A673 (cell line): ENCODE measurements around the gene VWC2. TPM values are rescaled to one million over a fixed set of nuclear protein-coding genes. Genes with fewer than 3 reads are reported as not detected.

Experiments
- BruUV-seq: library from RNA; stranded (reverse); fragments of 400-500 nt; replicated peaks from 2 replicates; lab custom pipeline; 2021; lab: Mats Ljungman, UMichigan
- CTCF ChIA-PET: fragments of 300-600 bp; sonication (Branson Sonifier 250); formaldehyde crosslinking; loops from one replicate; lab custom pipeline; 2022; ENCODE audit warnings: antibody characterized with exemption; lab: Charles Lee
- POLR2A ChIA-PET: fragments of 300-600 bp; sonication (Branson Sonifier 250); formaldehyde crosslinking; loops from one replicate; lab custom pipeline; 2022; ENCODE audit warnings: antibody characterized with exemption; ENCODE audit not compliant: low non-redundant PET; lab: Charles Lee
- DNase-seq: peaks from one replicate; pipeline ENCODE4 v3.0.0-alpha.2; 2015; ENCODE audit warnings: low spot score
- H3K27ac ChIP-seq: fragments of 200-600 bp; sonication (generic); 2 replicates; pipeline ENCODE4 v1.5.1; 2016; ENCODE audit warnings: mixed run types, low read depth, mild to moderate bottlenecking, mixed read lengths, antibody characterized with exemption, low read length; ENCODE audit not compliant: poor library complexity, severe bottlenecking
- H3K27me3 ChIP-seq: fragments of 200-600 bp; sonication (generic); replicated peaks from 2 replicates; pipeline ENCODE4 v1.6.1; 2017; ENCODE audit warnings: mixed run types, low read depth, mild to moderate bottlenecking, mixed read lengths, antibody characterized with exemption, low read length; ENCODE audit not compliant: insufficient read depth, poor library complexity
- H3K36me3 ChIP-seq: fragments of 200-600 bp; sonication (generic); 2 replicates; pipeline ENCODE4 v1.6.1; 2016; ENCODE audit warnings: mixed run types, mild to moderate bottlenecking, mixed read lengths, antibody characterized with exemption, low read length; ENCODE audit not compliant: insufficient read depth, poor library complexity, severe bottlenecking
- H3K4me1 ChIP-seq: fragments of 200-600 bp; sonication (generic); 2 replicates; pipeline ENCODE4 v1.6.1; 2017; ENCODE audit warnings: mixed run types, mild to moderate bottlenecking, mixed read lengths, antibody characterized with exemption, low read length; ENCODE audit not compliant: insufficient read depth, poor library complexity, severe bottlenecking
- H3K4me3 ChIP-seq: fragments of 200-600 bp; sonication (generic); 2 replicates; pipeline ENCODE4 v1.5.1; 2016; ENCODE audit warnings: low read depth, mixed run types, mild to moderate bottlenecking, mixed read lengths, low read length; ENCODE audit not compliant: poor library complexity, severe bottlenecking
- H3K9me3 ChIP-seq: fragments of 200-600 bp; sonication (generic); 2 replicates; pipeline ENCODE4 v1.6.1; 2016; ENCODE audit warnings: mixed run types, low read depth, mild to moderate bottlenecking, mixed read lengths, antibody characterized with exemption, low read length; ENCODE audit not compliant: poor library complexity, severe bottlenecking
- EZH2 ChIP-seq: fragments of 200-600 bp; sonication (generic); IDR thresholded peaks from 2 replicates; pipeline ENCODE4 v1.6.1; 2017; ENCODE audit warnings: borderline replicate concordance, low read depth, mild to moderate bottlenecking, mixed read lengths, antibody characterized with exemption, low read length; ENCODE audit not compliant: poor library complexity, severe bottlenecking
- intact Hi-C: fragments of 100-400 bp; cut with micrococcal nuclease; formaldehyde crosslinking; loops from one replicate; pipeline ENCODE4 v1.10.0; 2022; ENCODE audit not compliant: unreplicated experiment
- total RNA-seq: library from RNA; stranded (reverse); gene quantifications from 2 replicates; pipeline ENCODE4 v1.2.3, GENCODE V29; 2021
- TF ChIP-seq, protein P1 (sequence below): fragments of 300-800, 200-600 bp; sonication (generic); conservative IDR thresholded peaks from 2 replicates; pipeline ENCODE4 v1.5.1; 2017; ENCODE audit warnings: low read depth, mild to moderate bottlenecking, antibody characterized with exemption, low read length, moderate library complexity, mixed read lengths

The VWC2 gene
- total RNA-seq, 1 experiment from 2014 or later = not detected

DNA sequence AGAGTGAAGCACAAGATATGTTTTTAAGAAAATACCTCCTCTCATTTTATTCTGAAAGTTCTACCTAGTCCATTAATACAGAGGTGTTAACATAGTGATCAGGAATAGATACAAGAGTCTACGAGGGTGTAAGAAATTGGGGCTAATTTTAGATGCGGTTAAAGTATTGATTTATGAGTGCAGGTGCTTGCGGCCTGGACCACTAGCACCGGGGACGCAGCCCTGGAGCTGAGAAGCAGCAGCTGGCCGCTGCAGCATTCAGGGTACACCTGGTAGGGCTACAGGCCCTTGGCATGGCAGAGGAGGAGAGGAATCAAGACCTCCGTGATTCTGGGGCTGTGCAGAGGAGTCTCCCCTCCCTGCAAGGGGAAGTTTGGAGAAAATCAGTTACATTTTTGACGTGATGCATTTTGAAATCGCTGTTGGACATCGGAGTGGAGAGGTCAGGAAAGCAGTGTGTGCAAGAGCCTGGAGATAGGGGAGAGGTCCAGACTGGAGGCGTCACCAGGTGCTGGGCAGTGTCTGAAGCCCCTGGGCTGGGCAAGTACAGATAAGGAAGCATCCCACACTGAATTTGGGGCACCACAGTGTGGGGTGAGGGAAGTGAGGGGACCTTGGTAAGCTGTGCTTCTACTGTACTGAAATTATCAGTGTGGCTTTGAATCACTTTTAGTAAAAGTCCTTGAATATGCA is 112.3 kb downstream of the VWC2 start:
- no peak for DNase-seq
- TF ChIP-seq EZH2 = no peak
- TF ChIP-seq, protein P1, sequence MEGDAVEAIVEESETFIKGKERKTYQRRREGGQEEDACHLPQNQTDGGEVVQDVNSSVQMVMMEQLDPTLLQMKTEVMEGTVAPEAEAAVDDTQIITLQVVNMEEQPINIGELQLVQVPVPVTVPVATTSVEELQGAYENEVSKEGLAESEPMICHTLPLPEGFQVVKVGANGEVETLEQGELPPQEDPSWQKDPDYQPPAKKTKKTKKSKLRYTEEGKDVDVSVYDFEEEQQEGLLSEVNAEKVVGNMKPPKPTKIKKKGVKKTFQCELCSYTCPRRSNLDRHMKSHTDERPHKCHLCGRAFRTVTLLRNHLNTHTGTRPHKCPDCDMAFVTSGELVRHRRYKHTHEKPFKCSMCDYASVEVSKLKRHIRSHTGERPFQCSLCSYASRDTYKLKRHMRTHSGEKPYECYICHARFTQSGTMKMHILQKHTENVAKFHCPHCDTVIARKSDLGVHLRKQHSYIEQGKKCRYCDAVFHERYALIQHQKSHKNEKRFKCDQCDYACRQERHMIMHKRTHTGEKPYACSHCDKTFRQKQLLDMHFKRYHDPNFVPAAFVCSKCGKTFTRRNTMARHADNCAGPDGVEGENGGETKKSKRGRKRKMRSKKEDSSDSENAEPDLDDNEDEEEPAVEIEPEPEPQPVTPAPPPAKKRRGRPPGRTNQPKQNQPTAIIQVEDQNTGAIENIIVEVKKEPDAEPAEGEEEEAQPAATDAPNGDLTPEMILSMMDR = no peak
- no peaks in the 10 kb centered on the region for H3K36me3 ChIP-seq
- H3K27me3 ChIP-seq = no peaks in the 10 kb centered on the region
- H3K4me1 ChIP-seq = no peaks in the 10 kb centered on the region
- H3K4me3 ChIP-seq = no peak overlapping the region
- no TSS peak for BruUV-seq
- peaks cover 22% of the 10 kb centered on the region for H3K9me3 ChIP-seq
- no peak overlapping the region for H3K27ac ChIP-seq
- CTCF ChIA-PET = no interaction called here
- intact Hi-C loops = no loop called here
- POLR2A ChIA-PET = no interaction called here

- Histone ChIP-seq H3K4me1 (no peaks in the 10 kb centered on the region), H3K4me3 (no peak overlapping the region), H3K36me3 (no peaks in the 10 kb centered on the region), H3K9me3 (peaks cover 5% of the 10 kb centered on the region), H3K27ac (no peak overlapping the region), H3K27me3 (no peaks in the 10 kb centered on the region)
- POLR2A ChIA-PET = no interaction called here
- TF ChIP-seq EZH2 = no peak
- TF ChIP-seq, protein P1 = no peak
- intact Hi-C loops = no loop called here
- CTCF ChIA-PET = no interaction called here
- BruUV-seq = no TSS peak
- DNase-seq = no peak
These were observed 119.0 kb downstream of the VWC2 start for GRCh38 chr7:49892481-49892880.

- intact Hi-C loops = no loop called here
- Histone ChIP-seq H3K27ac (no peak overlapping the region), H3K4me3 (no peak overlapping the region), H3K27me3 (no peaks in the 10 kb centered on the region), H3K4me1 (no peaks in the 10 kb centered on the region), H3K36me3 (no peaks in the 10 kb centered on the region), H3K9me3 (peaks cover 4% of the 10 kb centered on the region)
- BruUV-seq = no TSS peak
- TF ChIP-seq EZH2 = no peak
- TF ChIP-seq, protein P1 = no peak
- DNase-seq = no peak
- POLR2A ChIA-PET = no interaction called here
- CTCF ChIA-PET = no interaction called here
These were observed 119.7 kb downstream of the VWC2 start for GRCh38 chr7:49893131-49893530.
